NCI-H526 treated with DMSO at 0.1 percent for 48 hours (cell line): ENCODE measurements around the gene SKP1.
A peak's percentile ranks its signal among the peaks of the same experiment; 100 is the strongest.
"Not testable (repeated sequence)": the region's sequence is repeated elsewhere in the genome, so short reads cannot be mapped to it uniquely, and the experiment has no call there.

Experiments
- DNase-seq: peaks from one replicate; lab custom pipeline; 2025; lab: John Stamatoyannopoulos, UW

SKP1 gene

DNA sequence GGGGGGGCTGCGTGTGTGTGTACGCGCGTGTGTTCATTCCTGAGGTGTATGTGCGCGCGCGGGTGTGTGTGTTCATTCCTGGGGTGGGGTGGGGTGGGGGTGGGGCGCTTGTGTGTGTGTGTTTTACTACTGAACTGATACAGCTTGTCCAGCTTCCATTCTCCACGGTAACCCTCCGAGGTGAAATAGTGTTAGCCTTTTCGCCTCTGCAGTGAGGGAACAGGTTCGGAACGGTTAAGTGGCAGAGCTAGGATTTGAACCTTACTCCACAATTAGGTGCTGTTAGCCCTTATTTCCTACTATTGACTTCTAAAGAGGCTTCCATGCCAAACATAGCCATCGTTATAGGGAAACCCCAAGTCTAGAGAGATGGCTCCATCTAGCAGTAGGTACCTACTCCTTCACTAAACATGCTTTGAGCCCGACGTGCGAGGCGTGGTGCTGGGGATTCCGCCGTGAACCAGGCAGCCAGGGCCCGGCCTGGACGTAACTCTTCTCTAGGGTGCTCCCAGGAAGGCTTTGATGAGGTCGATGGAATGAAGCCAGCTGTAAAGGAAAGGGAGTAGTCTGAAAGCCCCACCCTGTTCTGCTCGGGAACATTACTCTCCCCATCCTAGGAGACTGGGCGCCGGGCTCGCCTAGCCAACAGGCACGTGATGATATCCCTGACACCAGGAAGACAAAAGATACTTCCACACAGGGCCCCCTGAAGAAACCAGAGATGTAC lies 782 bp upstream of the SKP1 start:
- DNase-seq = no peak

GRCh38 chr5:134175921-134176510 lies 734 bp downstream of the SKP1 start:
- no peak for DNase-seq

DNA sequence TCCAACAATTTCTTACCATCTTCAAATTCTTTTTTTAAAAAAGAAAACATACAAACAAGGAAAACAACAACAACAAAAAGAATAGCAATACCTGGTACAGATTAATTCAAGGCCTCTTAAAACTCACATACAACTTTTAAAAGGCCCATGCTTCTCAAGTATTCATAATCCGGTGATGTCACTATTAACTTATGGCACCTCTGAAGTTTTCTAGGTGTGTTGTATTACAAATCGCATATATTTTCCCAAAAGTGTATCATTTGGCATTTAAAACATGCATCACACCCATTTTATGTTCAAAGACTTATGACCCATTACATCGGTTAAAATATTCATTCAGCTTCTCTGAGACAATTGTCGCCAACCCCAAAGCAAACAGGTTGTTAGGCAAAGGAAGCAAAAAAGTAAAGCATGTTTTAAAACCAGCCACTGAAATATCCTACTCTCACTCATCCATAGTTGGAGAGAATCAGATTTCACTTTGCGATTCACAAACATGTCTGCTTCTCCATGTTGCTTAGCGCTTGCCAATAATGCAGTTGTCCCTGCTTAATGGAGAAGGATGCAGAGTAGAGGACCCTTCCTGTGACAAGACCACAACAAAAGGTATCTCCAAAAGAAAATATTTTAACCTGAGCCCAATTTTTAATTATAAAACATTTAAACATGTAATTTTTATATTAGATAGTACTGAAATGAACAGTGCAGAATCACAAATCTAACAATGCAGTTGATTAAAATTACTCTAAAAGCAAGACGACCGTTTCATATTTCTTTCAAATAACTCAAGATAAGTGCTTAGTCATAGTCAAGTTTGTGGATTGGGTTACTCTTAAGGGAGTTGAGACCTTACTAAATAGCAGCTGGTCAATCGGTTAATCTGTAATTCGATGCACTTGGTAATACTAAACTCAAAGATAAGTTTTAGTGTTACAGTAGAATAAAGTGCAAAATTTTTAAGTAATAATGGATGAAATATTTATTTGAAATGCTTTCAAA lies 1.6 kb downstream of the SKP1 start:
- DNase-seq = peak; percentile 4

DNA sequence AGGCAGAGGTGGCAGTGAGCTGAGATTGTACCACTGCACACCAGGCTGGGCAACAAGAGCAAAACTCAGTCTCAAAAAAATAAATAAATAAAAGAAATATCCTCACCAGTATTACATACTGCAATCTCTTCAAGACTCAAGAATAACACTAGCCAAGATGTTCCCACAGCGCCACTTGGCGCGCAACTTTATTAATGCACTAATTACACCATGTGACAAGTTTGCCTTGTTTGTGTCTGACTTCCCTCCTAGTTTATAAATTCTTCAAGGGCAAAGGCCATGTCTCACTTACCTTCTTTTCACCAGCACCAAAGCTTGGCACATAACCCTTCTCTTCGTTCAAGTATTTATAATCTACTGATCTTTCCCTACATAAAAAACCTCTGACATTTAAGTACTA lies 4.8 kb downstream of the SKP1 start:
- no peak for DNase-seq

DNA sequence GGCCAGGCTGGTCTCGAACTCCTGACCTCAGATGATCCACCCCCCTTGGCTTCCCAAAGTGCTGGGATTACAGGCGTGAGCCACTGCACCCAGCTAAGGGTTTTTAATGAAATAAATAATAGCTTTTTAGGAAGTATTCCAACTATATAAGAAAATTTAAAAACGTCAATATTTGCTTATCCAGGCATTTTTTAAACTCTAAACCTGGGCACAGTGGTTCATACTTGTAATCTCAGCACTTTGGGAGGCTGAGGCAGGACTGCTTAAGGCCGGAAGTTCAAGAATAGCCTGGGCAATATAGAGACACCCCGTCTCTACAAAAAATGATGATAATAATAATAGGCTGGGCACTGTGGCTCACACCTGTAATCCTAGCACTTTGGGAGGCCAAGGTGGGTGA lies 14.2 kb downstream of the SKP1 start:
- DNase-seq = no peak

GRCh38 chr5:134161513-134162395 lies 15.0 kb downstream of the SKP1 start:
- DNase-seq = no peak

DNA sequence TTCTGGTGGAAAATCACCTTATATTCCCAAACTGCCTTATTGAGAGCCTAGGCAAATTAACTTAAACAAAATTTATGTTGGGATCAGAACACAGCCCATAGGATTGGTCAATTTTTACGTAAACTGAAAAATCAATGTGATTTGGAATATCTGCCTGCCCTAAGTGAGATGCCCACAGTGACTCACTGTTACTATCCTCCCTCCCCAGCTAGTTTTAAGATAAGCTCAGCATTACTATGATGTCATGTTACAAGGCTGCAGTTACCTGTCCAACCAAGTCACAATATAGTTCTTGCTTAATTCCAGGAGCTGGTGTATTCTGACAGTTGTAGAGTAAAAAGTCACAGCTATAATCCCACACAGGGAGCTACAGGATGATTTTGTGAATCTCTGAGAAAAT lies 23.1 kb downstream of the SKP1 start:
- DNase-seq = no peak

DNA sequence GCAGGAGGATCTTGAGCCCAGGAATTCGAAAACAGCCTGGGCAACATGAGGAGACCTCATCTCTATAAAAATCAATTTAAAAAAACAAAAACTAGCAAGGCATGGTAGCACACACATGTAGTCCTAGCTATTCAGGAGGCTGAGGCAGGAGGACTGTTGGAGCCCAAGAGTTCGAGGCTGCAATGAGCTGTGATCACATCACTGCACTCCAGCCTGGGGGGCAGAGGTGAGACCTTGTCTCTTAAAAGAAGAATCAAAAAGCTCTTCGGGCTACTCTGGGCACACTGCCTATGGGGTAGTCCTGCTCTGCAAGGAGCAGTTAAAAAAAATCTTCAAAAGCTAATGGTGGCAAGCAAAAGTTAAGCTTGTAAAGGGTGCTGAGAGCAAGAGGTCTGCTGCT lies 23.5 kb downstream of the SKP1 start:
- DNase-seq = no peak

DNA sequence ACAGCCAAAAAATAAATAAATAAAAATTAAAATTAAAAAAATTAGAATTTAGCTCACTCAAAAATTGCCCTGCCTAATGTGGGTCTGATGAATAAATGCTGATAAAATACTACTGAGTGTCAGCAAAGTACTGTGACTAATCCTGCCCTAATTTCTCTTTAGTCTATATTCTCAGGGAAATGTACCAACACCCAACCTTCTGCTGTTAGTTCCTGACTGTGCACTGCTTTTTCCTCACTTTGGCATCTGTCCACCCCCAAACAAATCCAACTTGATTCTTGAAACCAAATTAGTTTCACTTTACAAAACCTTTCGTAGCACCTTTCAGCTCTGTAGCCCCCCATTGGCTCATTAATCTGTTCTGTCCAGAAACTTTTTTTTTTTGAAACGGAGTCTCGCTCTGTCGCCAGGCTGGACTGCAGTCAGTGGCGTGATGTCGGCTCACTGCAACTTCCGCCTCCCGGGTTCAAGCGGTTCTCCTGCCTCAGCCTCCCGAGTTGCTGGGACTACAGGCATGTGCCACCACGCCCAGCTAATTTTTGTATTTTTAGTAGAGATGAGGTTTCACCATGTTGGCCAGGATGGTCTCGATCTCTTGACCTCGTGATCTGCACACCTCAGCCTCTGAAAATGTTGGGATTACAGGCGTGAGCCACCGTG lies 24.4 kb downstream of the SKP1 start:
- not testable (repeated sequence) for DNase-seq

- DNase-seq = no peak
Observed at GRCh38 chr5:134151723-134152122, 25.0 kb downstream of the SKP1 start.

- DNase-seq = no peak
Observed at GRCh38 chr5:134149571-134150303, 27.0 kb downstream of the SKP1 start.

DNA sequence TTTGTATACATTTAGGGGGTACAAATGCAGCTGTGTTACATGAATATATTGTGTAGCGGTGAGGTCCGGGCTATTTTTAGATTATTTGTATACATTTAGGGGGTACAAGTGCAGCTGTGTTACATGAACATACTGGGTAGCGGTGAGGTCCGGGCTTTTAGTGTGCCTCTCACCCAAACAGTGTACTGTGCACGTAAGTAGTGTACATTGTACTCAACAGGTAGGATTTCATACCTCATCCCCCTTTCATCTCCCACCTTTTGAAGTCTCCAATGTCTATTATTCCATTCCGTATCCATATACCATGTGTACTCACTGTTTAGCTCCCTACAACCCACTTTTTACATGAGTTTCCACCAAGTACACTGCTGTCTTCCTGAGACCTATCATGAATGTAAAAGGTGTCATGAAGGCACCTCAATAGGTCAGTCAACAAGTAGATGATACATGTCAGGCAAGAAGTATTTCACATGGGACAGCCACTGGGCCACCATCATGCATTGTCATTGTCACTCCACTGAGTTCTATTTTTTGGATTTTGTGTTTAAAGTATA lies 27.7 kb downstream of the SKP1 start:
- no peak for DNase-seq

- DNase-seq = no peak
Observed at GRCh38 chr5:134148316-134148715, 28.4 kb downstream of the SKP1 start.

DNA sequence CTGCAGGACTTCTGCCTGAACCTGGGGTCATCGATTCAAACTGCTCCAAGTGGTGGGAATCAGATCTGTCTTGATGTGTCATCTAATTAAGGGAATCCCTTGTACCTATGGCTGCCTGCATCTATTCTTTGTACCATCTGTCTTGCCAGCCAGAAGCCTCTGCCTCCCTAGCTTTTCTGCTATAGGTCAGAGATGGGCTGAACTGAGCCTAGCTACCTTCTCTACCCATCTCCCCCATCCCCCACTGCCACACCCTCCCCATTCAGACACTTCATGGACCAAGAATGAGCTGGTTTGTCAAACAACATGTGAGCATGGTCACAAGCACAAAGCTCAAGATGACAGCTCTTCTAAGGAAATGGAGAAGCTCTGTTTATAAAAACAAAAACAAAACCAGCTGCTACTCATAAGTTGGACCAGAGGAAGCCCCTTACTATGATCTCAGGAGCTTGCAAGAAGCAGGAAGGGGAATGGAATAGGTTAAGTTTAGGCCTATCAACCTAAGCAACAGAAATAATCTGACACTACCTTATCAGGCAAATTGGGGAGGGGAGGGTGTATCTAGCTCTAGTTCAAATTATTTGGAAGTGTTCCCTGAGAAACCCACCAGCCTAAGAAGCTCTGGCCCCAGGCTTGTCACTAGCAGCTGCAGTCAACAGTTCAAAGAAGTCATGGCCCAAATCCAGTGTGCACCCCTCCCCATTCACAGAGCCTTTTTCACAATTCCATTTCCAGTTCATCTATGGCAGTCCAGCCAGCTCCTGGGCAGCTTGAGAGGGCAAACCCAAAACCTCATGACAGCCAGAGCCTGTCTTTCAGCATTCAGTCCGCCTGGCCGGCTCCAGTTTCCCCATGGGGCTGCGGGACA lies 29.9 kb downstream of the SKP1 start:
- DNase-seq = no peak

GRCh38 chr5:134145779-134146581 lies 30.8 kb downstream of the SKP1 start:
- DNase-seq = no peak

DNA sequence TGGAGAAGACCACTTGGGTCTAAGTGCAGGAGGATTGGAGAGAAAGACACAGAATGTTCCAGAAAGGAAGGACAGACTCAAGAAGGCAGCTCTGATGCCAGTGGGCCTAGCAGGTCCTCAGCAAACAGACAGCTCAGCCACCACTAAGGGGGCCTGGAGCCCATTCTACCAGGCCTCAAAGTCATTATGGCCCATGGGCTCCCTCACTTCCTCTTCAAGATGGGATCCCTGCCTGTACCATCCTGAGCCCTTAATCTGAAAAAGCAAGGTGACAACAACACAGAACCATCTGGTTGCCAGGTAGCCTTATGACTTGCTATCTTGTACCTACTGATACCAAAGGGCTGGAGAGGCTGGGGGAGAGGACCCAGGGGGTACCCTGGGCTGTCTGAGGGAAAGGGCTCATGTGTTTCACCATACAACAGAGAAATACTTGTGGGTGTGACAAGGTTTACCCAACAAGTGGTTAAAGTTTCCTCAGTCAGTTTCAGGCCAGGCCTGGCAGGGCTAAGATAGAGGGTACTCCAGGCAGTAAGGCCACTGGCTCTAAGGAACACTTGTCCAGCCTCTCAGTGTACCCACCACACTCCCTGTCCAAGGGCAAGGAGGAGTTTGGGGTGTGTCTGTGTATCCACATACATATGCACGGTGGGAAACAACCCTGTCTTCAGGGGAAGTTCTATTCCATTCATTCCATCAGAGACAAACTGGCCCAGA lies 31.6 kb downstream of the SKP1 start:
- no peak for DNase-seq
